Dedifferentiated amniotic fluid mesenchymal stem cell (primary cell): ENCODE data around the gene NR2F2.

ENCODE experiments used
- DNase-seq: peaks from one replicate; pipeline ENCODE4 v3.0.0-alpha.2; 2016; ENCODE audit errors: extremely low spot score

NR2F2 gene

DNA sequence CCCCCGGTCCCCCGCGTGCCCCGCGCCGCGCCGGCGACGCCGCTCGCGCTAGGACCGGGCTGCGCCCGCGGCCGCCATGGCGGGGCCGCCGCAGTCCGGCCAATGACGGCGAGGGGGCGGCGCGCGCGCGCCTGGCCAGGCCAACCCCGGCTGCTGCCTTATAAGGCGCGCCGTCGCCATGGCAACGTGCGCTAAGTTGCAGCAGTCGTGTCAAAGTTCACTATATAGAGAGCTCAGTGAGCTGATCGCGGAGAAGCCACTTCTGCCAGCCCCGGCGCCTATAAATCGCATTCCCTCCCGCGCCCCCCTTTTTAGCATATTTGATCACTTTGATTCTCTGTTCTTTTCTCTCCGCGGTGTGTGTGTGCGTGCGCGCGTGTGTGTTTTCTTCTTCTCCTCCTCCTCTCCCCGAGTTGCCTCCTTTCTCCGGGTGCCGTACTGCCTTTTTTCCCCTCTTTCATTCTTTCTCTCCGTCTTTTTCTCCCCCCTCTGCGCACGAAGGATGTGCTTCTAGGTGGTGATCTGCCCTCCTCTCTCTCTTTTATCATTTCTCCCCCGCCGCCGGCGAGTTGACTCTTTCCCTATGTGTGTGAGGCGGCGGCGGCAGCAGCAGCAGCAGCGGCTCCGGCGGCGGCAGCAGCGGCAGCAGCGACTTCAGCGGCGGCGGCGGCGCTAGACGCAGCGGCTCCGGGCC, at the start of gene NR2F2:
Gene NR2F2 (plus strand): TSS at position 251 of the 694 bp plus-strand sequence. CDS start 1,406 bp downstream, outside the sequence.
- DNase-seq: peak; percentile 98

DNA sequence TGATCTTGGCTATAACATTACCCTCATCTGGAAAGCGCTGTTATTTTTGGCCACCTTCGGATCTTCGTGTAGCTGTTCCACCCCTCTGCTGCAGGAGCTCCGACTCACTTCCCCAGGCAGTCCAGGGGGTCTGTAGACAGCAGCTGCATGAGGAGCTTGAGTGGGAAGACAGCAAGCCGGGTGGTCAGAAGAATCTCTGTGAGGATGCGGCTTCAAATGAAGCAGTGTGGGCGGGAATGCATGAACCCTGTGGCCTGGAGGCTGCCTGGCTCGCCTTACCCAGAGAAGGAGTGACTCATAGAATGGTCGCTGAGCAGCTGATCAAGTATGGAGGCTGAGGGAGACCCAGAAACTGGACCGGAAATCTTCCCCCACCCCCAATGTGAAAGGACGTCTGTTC, 45.2 kb upstream of the NR2F2 start:
- peak; percentile 55 for DNase-seq

DNA sequence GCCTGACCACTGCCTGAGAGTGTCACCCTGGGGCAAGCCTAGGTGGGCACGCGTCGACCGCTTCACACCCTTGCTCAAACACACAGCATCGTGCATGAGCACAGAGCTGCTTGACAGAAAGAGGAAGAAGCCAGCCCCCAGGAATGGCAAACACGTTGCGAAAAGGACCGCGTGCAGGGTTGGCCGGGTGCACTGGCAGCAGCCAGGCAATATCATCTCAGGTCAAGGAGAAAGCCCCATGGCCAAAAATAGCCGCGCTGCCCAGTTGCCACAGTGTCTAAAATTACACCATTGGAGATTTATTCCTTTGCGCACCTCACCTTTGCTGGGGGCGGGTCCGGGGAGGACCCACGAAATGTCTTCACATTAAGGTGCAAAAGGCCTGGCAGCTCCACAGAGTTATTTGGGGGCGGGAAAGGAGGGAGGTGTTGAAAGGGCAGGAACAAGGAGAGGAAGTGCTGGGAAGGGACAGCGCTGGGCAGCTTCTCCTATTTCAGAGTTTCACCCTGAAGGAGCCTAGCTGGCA, 44.7 kb upstream of the NR2F2 start:
- no peak for DNase-seq

DNA sequence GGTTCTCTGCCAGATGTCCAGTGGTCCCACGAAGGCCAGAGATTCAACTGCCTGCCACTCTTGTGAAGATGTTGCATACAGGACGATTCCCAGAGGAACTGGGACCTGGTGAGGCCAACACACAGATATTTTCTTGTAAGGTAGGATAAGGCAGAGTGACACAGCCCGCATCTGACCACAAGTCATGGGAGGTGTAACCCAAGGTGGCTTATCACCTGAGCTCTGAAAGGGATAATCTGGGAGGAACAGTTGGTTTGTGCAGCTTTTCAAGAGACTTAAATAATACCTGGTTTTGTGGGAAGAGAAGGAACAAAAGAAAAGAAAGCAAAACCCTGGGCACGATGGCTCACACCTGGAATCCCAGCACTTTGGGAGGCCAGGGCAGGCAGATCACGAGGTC, 39.8 kb upstream of the NR2F2 start:
- DNase-seq: no peak

DNA sequence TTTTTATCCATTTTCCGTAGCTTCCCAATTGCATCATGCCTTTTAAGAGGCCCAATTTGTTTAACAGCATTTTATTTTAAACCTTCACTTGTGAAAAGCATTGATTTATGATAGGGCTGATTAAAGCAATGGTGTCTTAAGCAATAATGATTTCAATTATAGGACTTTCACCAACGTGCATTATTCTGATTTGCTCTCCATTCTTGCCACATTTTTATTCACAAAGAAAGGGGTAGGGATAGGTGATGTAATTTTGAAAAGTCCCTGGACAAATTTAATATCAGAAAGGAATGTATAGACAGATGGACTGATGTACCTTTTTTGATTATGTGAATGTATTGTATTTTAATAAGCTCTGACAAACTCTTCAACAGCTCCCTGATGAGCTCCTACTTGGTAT, 37.9 kb upstream of the NR2F2 start:
- DNase-seq: no peak

DNA sequence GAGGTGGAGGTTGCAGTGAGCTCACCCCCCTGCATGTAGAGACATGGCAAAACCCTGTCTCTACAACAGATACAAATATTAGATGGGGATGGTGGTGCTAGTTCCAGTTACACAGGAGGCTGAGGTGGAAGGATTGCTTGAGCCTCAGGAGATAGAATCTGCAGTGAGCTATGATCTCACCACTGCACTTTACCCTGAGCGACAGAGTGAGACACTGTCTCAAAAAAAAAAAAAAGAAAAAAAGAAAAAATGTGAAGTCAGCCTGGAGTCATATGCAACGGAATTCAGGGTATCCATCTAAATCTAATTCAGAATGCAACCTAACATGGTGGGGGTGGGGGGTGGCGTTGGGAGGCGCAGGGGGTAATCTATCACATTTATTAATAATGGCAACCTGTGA, 37.1 kb upstream of the NR2F2 start:
- no peak for DNase-seq

DNA sequence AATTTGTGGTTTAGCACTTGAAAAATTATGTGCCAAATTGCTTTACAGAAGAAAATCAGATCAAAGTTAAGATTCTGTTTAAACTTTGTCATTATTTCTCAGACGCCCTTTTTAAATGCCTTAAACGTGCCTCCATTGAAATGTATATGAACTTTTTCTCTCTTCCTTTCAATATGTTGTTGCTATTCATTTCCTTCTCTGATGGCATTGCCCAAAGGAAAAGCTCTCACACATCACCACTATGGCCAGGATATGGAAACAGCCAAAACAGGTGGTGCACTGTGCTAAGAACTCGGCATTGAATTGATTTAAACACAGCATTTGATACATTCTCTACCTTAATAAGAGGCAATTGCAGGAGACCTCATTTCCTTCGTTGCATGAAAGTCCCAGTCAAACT, 35.7 kb upstream of the NR2F2 start:
- DNase-seq: no peak

DNA sequence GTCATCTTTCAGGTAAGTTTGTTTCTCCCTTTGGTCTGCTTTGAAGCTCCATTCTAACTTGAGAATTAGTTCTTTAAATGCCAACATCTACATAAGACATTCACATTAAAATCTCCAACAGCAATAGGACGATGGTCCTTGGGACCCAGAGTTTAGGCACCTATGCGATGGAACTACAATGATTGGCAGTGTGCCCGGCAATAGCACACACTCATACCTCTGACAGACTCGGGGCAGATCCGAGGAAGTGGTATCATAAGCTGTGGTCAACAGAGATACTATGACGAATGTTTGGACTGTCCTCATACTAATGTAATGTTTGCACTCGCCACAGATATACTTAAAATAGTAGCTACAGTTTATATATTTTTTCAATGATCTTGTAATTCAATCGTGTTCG, 34.2 kb upstream of the NR2F2 start:
- DNase-seq: no peak

DNA sequence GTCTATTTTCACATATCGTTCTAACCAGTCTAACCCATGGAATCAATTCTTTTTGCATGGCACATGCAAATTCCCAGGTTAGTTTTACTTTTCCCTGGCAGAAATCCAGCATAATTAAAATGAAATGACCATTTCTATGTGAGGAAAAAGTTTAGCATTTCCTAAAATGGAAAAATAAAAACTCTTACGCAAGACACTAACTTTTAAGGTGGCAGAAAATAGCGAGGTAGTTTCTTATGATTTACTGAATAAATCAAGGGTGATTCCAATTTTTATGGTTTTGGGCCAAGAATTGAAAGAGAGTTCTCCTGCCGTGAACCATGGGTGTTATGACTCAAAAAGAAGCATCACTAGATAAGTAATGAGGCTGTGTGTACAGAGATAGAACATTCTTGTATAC, 32.7 kb upstream of the NR2F2 start:
- no peak for DNase-seq

DNA sequence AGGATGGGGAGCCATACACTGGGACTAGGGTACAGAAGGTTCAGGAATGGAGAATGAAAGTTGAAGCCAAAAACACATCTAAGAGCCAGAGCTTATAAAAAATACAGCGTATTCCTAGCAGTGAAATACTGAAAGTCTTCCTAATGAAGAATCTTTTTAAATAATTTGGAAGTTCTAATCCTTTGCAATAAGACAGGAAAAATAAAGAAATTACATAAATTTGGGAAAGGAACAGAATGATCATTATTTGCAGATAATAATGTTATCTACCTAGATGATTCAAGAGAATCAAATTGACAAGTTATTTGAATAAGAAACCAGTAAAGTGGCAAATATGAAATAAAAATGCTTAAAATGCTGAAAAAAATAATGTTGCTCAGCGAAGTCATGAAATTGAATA, 32.3 kb upstream of the NR2F2 start:
- DNase-seq: no peak

DNA sequence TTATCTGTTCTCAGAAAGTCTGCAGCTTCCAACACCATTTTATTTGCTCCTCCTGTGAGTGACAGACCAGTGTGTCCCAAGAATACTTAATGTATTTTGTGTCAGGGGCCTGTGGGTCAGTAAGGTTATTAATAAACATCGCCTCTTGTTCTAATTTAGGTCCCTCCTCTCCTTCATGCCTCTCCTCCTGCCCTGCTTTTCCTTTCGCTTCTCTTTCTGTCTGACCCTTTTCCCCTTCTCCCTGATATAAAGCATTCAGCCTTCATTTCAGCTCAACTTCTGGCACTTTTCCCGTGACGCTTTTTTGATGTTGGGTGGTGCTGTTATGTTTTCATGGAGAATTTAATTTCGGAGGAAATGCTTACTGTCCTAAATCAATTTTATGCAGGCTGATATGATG, 29.7 kb upstream of the NR2F2 start:
- DNase-seq: no peak

DNA sequence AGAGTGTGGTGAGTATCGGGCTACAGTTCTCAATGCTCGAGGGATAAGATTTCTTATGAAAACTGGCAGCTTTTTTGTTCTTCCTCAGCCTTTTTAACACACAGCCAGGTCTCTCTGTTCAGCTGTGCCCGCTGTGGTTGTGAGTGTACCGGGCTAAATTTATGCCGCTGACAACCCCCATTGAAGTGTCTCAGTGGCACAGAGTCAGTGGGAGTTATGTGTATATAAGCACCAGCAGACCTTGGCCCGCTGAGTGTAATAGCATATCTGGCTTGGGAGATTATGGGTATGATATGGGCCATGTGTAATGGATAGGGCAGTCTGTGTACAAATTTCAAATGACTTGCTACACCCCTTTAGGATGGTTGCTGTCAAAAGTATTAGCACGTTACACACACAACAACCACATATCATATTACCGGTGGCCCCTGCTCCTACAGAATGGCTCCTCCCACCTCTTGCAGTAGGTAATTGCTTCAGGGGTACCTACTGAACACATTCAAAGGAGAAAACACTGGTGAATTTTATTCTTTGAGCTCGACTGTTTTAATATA, 26.9 kb upstream of the NR2F2 start:
- DNase-seq: no peak

DNA sequence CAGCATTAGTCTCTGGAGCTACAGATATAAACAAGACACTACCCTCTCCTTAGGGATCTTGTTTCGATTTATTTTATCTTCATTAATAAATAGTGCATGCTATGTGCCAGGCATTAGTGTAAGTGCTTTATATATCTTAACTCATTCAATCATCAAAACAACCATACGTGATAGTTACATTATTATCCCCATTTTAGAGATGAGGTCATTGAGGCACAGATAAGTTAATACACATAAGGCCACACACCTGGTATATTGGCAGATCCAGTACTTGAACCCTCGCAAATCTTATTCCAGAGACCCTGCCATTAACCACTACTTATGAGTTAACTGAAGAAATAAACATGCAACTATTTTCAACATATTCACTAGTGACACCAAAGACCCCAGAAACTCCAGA, 25.7 kb upstream of the NR2F2 start:
- DNase-seq: no peak

DNA sequence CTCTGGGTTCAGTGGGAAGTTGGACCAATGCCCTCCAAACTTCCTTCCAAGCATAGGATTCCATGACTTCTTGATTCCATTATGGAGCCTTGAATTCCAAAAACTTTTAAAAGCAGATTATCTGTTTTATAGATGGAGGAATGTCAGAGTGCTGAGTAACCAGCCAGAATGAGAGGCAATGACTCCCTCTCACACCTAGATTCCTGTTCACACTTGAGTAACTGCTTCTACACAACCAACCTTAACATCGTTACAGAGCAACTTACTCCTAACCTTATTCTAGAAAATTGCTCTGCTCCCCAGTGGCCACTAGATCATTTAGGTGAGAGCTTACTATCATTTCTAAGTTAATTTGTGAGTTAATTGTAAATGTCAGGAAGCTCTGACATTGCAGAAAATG, 24.2 kb upstream of the NR2F2 start:
- DNase-seq: no peak

DNA sequence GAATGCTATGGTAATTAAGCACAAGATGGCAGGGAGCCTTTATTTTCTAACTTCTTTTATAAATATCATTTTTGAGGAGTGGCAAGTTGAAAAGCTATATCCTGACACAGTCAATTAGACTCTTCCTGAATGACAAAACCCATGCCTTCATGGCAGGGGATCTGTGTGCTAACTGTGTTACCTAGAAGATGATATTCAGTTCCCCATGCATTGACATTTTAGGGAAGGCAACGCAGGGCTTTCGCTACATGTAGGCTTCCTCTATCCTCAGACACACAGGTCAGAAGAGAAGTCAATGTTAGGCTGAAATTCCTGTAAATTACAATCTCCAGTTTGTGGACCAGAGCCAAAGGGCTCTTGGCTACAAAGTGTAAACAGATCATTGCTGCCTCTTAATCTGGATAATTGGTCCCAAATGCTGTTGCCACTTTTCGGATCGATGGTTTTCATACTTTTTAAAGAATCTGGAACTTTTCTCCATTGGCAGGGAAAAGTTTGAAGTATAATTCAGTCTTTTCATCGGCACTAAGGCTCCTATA, 22.6 kb upstream of the NR2F2 start:
- DNase-seq: no peak

DNA sequence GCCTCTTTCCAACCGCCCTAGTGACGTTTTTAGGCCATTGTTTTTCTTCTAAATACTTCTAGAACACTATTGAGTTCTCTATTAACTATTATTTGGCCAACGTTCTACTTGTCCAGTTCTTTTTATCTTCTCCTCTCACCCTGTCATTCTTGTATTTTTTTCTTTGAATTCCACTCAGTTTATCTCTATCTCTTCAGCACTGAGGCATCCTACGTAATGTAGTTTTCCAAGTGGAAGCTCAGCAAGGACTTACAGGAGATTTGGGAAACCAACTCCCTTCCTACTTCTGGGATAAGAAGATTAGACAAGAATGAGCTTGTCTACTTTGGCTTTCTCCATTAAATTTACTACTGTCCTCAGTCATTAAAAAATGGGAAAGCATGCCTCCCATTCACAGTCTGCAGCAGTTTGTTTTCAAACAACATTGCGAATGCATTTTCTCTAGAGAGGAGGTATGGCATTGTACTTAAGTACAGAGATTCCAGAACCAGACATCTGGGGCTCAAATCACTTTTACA, 21.3 kb upstream of the NR2F2 start:
- no peak for DNase-seq

DNA sequence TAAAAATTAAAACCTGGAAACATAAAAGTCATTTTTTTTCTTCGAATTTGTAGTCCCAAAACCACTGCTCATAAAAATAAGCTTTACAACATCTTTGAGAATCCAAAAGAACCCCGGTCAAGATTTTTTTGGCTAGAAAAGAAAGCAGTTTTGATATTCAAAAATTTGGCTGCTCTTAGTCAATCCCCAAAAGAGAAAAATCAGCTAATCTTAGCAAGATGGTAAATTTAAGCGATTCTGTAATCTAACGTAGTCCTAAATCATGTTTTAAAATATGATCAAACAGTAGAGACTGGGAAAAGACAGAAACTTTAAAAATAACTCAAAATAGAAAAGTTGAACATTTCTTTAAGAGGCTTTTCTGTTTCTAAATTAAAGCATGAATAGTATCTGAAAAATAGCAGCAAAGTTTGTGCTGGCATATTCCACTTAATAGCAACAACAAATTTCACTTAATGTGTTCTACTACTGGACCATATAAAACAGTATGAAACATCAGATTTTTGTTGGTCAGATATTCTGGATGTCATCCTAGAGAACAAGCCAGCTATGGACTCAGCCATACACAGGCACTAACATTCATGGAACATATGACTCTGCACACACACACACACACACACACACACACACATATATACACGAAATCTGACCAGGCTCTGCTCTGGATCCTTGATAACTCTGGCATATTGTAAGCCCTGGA, 19.1 kb upstream of the NR2F2 start:
- DNase-seq: no peak

DNA sequence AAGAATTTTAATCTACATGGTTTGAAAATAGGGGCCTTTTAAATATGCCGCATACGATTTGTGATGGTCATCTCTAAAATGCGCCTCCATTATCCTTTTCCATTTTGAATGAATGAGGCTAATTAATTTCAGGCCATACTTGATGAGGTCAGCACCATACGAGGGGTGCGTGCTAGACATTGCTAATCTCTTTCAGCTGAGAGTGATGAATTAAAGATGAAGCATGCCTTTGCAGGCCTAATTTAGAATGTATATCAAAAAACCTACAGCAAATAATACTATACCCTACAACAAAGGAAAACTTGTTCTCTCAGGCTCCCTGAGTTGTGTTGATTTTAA, 18.6 kb upstream of the NR2F2 start:
- DNase-seq: no peak

DNA sequence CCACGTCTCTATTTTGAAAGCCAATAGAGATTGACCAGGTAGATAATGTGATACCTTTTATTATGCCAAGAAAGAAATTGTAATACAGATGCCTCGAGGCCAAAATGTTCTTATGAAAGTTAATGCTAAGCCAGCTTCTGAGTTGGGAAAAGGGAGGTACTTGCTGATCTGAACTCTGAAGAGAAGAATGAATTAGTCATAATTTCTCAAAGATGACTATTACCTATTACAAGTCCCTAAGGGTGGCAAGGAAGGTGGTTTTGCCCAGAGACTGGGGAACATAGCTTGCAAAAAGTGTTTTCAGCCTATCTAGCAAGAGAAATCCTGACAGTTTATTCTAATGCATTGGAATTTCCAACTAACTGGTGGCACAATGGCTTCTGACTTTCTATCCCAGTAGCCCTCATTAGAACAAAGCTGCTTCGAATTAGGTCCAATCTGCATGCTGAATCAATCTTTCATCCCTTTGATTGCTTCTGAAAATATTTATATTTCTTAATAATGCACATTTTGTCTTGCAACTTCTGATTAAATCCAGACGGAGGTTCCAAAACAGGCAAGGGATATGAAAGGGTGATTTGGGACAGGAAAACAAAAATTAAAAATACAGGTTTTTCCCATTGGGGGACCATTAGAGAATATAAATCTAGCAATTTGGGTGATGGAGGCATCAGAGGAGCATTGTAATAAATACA, 17.7 kb upstream of the NR2F2 start:
- DNase-seq: no peak

DNA sequence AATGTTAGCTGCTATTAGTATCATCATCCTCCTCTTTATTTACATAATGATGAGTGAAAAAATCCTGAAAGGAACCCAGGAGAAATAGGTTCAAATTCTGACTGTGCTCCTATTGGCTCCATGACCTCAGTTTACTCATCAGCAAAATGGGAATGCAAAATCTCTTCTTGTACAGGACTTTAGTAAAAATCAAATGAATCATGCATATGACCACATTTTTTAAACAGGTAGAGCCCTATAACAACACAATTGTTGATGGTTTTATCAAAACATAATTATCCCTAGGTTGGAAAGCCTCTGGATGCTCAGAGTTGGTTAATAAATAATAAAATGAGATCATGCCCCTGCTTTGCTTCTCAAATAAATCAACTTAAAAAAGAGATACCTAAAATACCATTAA, 16.0 kb upstream of the NR2F2 start:
- DNase-seq: no peak

DNA sequence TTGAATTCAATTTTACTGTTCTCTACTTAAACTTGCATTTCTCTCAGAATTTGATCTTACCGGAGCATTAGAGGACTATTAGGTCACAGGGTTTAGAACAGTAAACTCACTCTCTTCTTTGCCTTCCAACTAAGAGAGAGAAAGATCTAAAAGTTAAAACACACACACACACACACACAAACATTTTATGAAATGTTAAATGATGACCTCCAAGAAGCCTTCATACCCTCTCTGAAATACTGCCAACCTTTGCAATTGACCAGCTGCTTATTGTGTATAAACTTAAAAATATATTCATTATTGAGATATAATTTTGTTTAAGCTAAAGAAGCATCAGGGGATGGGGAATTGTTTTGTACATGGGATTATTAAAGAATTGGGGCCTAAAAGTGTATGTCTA, 15.5 kb upstream of the NR2F2 start:
- no peak for DNase-seq

DNA sequence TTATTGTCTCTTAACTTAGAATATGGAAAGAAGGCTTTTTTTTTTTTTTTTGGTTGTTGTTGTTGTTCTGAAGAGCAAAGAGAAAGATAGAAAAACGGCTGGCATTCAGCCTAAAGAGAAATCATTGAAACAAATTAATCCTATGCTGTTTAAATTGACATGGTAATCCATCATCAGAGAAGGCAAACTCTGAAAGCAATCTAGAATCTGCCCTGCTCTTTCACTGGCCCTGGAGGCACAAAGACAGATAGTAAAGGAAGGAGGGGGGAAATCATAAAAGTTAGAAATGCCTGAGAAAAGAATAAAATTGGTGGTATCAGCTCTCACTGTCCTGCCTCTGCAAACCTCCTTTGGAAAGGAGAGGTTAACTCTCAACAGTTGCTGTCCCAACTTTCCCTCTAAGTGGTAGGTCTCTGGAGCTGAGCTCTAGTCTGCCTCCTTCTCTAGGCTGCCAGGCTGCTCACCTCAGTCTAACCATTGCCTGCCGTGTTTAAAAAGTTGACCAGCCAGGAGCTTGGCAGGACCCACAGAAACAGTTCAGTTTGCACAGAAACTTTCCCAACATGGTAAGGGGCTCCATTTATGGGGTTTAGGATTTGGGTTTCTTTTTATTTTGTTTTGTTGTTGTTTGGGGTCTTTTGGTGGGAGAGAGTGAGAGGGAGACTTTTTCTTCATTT, 13.4 kb upstream of the NR2F2 start:
- DNase-seq: no peak
